Parathyroid adenoma (tissue), 2 donors: ENCODE data around the gene RER1.

ENCODE experiments used
- H2AFZ ChIP-seq: fragments of 300-600 bp; sonication (generic); one replicate; pipeline ENCODE4 v1.7.0; 2017; ENCODE audit warnings: antibody characterized with exemption, mild to moderate bottlenecking
- H3K27ac ChIP-seq: fragments of 300-600 bp; sonication (generic); one replicate; pipeline ENCODE4 v1.7.0; 2017
- H3K27me3 ChIP-seq: fragments of 300-600 bp; sonication (generic); one replicate; pipeline ENCODE4 v1.7.0; 2017; ENCODE audit warnings: low read length; ENCODE audit not compliant: control insufficient read depth, insufficient read depth
- H3K36me3 ChIP-seq: fragments of 300-600 bp; sonication (generic); one replicate; pipeline ENCODE4 v1.7.0; 2017; ENCODE audit warnings: low read length; ENCODE audit not compliant: control insufficient read depth, insufficient read depth
- H3K4me1 ChIP-seq: fragments of 300-600 bp; sonication (generic); one replicate; pipeline ENCODE4 v1.7.0; 2017; ENCODE audit warnings: control low read depth
- H3K4me2 ChIP-seq: fragments of 300-600 bp; sonication (generic); one replicate; pipeline ENCODE4 v1.7.0; 2017; ENCODE audit warnings: low read length
- H3K4me3 ChIP-seq: fragments of 300-600 bp; sonication (generic); one replicate; pipeline ENCODE4 v1.7.0; 2017; ENCODE audit warnings: low read depth, low read length
- H3K79me2 ChIP-seq: fragments of 300-600 bp; sonication (generic); one replicate; pipeline ENCODE4 v1.7.0; 2017; ENCODE audit warnings: control low read depth
- H3K9ac ChIP-seq: fragments of 300-600 bp; sonication (generic); one replicate; pipeline ENCODE4 v1.7.0; 2017; ENCODE audit warnings: mild to moderate bottlenecking
- H3K9me3 ChIP-seq: fragments of 300-600 bp; sonication (generic); one replicate; pipeline ENCODE4 v1.7.0; 2017; ENCODE audit warnings: low read length; ENCODE audit not compliant: control insufficient read depth
- TF ChIP-seq, protein P1 (sequence below): fragments of 300-600 bp; sonication (generic); IDR thresholded peaks from one replicate; pipeline ENCODE4 v1.7.0; 2017; ENCODE audit warnings: antibody characterized with exemption, mild to moderate bottlenecking
- donor health status: primary hyperparathyroidism.

The RER1 gene

DNA sequence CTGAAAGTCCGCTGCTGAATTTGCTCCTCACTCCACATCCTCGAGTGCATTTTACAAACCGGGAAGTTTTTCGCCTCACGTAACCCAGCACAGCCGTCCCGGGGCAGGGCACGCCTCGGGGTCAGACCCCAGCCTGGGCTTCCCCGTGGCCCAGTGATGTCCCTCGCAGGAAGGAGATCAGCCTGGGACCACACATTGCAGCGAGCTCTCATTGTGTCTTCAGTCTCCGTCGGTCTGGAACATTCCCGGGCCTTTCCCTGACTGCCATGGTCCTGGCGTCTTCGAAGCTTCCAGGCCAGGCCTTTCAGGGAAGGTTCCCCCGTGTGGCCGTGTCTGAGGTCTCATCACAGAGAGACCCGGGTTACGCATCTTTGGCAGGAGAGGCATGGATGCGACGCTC lies 43.7 kb upstream of the RER1 start:
- TF ChIP-seq, protein P1, sequence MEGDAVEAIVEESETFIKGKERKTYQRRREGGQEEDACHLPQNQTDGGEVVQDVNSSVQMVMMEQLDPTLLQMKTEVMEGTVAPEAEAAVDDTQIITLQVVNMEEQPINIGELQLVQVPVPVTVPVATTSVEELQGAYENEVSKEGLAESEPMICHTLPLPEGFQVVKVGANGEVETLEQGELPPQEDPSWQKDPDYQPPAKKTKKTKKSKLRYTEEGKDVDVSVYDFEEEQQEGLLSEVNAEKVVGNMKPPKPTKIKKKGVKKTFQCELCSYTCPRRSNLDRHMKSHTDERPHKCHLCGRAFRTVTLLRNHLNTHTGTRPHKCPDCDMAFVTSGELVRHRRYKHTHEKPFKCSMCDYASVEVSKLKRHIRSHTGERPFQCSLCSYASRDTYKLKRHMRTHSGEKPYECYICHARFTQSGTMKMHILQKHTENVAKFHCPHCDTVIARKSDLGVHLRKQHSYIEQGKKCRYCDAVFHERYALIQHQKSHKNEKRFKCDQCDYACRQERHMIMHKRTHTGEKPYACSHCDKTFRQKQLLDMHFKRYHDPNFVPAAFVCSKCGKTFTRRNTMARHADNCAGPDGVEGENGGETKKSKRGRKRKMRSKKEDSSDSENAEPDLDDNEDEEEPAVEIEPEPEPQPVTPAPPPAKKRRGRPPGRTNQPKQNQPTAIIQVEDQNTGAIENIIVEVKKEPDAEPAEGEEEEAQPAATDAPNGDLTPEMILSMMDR: no peak
- Histone ChIP-seq H3K79me2 (no peaks in the 10 kb centered on the region), H3K4me1 (no peaks in the 10 kb centered on the region), H3K27me3 (no peaks in the 10 kb centered on the region), H2AFZ (no peak overlapping the region), H3K9ac (no peak overlapping the region), H3K36me3 (no peaks in the 10 kb centered on the region), H3K4me3 (no peak overlapping the region), H3K27ac (no peak overlapping the region), H3K9me3 (no peaks in the 10 kb centered on the region), H3K4me2 (no peak overlapping the region)

DNA sequence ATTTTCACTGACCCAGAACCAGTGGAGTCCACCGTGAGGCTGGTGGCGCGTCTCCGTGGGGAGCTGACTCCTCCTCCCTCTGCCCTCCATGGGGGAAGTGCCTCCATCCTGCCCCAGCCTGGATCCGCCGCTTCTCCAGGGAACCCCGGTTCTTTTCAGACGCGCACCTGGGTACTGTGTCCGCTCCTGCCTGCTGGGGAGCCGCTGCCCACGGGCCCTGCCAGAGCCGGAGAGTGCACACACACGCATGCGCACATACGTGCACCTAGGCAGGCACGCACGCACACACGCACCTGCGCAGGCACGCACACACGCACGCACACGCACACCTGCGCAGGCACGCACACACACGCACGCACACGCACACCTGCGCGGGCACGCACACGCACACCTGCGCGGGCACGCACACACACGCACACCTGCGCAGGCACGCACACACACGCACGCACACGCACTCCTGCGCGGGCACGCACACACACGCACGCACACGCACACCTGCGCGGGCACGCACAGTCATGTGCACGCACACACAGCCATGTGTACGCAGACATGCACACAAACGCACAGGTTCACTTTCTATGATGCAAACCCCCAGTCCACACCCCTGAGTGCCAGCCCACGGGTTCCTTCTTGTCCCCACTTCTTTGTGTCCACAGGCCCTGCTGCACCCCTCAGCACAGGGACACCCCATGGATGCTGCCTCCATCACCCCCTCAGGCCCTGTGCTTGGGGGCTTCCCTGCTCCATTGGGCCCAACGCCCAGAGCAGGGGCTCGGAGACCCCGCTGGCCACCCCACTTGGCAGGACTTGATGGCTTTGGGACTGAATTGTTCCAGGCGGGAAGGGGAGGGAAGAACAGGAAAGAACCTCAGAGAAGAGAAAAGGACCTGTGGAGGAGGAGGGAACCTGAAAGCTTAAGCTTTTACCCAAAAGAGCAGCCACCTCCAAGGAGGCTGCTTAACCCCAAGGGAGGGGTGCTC lies 43.0 kb upstream of the RER1 start:
- H3K27ac ChIP-seq: no peak overlapping the region
- H3K9me3 ChIP-seq: no peaks in the 10 kb centered on the region
- H3K27me3 ChIP-seq: no peaks in the 10 kb centered on the region
- no peak overlapping the region for H2AFZ ChIP-seq
- H3K4me2 ChIP-seq: no peak overlapping the region
- TF ChIP-seq, protein P1: no peak
- H3K36me3 ChIP-seq: no peaks in the 10 kb centered on the region
- no peaks in the 10 kb centered on the region for H3K4me1 ChIP-seq
- H3K9ac ChIP-seq: no peak overlapping the region
- no peak overlapping the region for H3K4me3 ChIP-seq
- H3K79me2 ChIP-seq: no peaks in the 10 kb centered on the region

DNA sequence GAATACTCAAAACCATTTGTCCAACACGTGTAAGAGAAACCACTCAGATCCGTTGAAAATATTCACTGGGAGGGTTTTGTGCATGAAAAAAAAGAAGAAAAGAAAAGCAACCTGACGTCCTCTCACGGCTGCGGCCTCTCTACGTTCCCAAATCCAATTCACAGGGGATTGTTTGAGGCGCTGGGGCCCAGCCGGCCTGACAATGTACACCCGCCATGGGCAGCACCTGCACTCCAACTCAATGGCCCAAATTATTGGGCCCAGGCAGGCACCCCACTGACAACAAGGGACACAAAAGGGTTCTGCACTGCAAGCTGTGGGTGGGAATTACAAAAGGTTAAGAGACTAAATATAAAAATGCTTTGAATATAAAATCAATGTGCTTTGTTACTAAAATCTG lies 41.8 kb upstream of the RER1 start:
- TF ChIP-seq, protein P1: no peak
- H2AFZ ChIP-seq: no peak overlapping the region
- H3K4me2 ChIP-seq: no peak overlapping the region
- no peak overlapping the region for H3K27ac ChIP-seq
- no peaks in the 10 kb centered on the region for H3K4me1 ChIP-seq
- no peaks in the 10 kb centered on the region for H3K9me3 ChIP-seq
- H3K4me3 ChIP-seq: no peak overlapping the region
- H3K79me2 ChIP-seq: no peaks in the 10 kb centered on the region
- no peaks in the 10 kb centered on the region for H3K36me3 ChIP-seq
- H3K9ac ChIP-seq: no peak overlapping the region
- no peaks in the 10 kb centered on the region for H3K27me3 ChIP-seq

DNA sequence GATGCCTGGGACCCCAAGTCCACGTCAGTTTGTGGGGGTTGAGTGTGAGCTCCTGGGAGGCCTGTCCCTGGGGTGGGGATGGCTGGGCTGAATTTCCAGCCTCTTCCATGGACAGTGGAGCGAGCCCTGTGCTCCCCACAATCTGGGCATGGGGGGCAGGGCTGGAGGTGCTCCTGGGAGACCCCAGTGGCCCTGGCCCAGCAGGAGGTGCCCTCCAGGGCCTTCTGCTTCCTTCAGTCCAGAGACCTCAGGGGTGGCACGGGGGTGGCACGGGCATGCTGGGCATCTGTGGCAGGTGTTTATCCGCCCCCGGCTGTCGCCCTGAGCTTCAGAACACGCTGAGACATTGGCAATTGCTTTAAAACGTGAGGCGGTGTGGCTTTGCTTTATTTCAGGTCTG lies 41.1 kb upstream of the RER1 start:
- TF ChIP-seq, protein P1: no peak
- no peak overlapping the region for H3K4me3 ChIP-seq
- no peak overlapping the region for H3K27ac ChIP-seq
- no peak overlapping the region for H3K9ac ChIP-seq
- H3K4me2 ChIP-seq: no peak overlapping the region
- no peaks in the 10 kb centered on the region for H3K36me3 ChIP-seq
- no peaks in the 10 kb centered on the region for H3K79me2 ChIP-seq
- H3K4me1 ChIP-seq: no peaks in the 10 kb centered on the region
- H2AFZ ChIP-seq: no peak overlapping the region
- H3K9me3 ChIP-seq: no peaks in the 10 kb centered on the region
- no peaks in the 10 kb centered on the region for H3K27me3 ChIP-seq
